SHP77 treated with DMSO at 0.1 percent for 48 hours (cell line): ENCODE results near the gene FAM237A.

Experiments
- DNase-seq: peaks from one replicate; lab custom pipeline; 2025; lab: John Stamatoyannopoulos, UW

Gene FAM237A

GRCh38 chr2:206642075-206643025 lies at the start of gene FAM237A:
TSS of gene FAM237A (plus strand) at chr2:206642487. CDS start at chr2:206644237, 1,750 bp downstream.
- no peak for DNase-seq

- DNase-seq = no peak
Observed at GRCh38 chr2:206597717-206598218, 44.5 kb upstream of the FAM237A start.

GRCh38 chr2:206603243-206603642 lies 39.0 kb upstream of the FAM237A start:
- DNase-seq = no peak

- no peak for DNase-seq
Observed at GRCh38 chr2:206610451-206610850, 31.8 kb upstream of the FAM237A start.

- no peak for DNase-seq
Observed at GRCh38 chr2:206611191-206611590, 31.1 kb upstream of the FAM237A start.

GRCh38 chr2:206611736-206612135 lies 30.6 kb upstream of the FAM237A start:
- no peak for DNase-seq

- DNase-seq = no peak
Observed at GRCh38 chr2:206614811-206615210, 27.5 kb upstream of the FAM237A start.

GRCh38 chr2:206615417-206616089 lies 26.7 kb upstream of the FAM237A start:
- no peak for DNase-seq

GRCh38 chr2:206616151-206616550 lies 26.1 kb upstream of the FAM237A start:
- DNase-seq = no peak

GRCh38 chr2:206619011-206619410 lies 23.3 kb upstream of the FAM237A start:
- DNase-seq = no peak

- DNase-seq = no peak
Observed at GRCh38 chr2:206626108-206626507, 16.2 kb upstream of the FAM237A start.

GRCh38 chr2:206627632-206628031 lies 14.7 kb upstream of the FAM237A start:
- DNase-seq = no peak

- DNase-seq = no peak
Observed at GRCh38 chr2:206631340-206631739, 10.9 kb upstream of the FAM237A start.

GRCh38 chr2:206635015-206635414 lies 7.3 kb upstream of the FAM237A start:
- no peak for DNase-seq

GRCh38 chr2:206639636-206640035 lies 2.7 kb upstream of the FAM237A start:
- no peak for DNase-seq

- DNase-seq = no peak
Observed at GRCh38 chr2:206641226-206641625, 1.1 kb upstream of the FAM237A start.

- no peak for DNase-seq
Observed at GRCh38 chr2:206647985-206648384, 5.7 kb downstream of the FAM237A start.

GRCh38 chr2:206657087-206657486 lies 14.8 kb downstream of the FAM237A start:
- DNase-seq = no peak

- no peak for DNase-seq
Observed at GRCh38 chr2:206665251-206665650, 23.0 kb downstream of the FAM237A start.

GRCh38 chr2:206670531-206671319 lies 28.4 kb downstream of the FAM237A start:
- DNase-seq = no peak

GRCh38 chr2:206683546-206683945 lies 41.3 kb downstream of the FAM237A start:
- DNase-seq = no peak

- DNase-seq = no peak
Observed at GRCh38 chr2:206688453-206688852, 46.2 kb downstream of the FAM237A start.
